HCT116 (cell line): Measurements from ENCODE around the gene TMEM144. TPM values are rescaled to one million over a fixed set of nuclear protein-coding genes. Genes with fewer than 3 reads are reported as not detected.

Experiments used
- ATAC-seq: fragments of 200-7000 bp; cut with Tn5 transposase; 2 replicates; pipeline ENCODE4 v1.9.1; 2020; ENCODE audit warnings: mild to moderate bottlenecking, moderate library complexity
- BruUV-seq: library from RNA; stranded (reverse); fragments of 400-500 nt; replicated peaks from 2 replicates; lab custom pipeline; 2021; lab: Mats Ljungman, UMichigan
- CTCF ChIA-PET: fragments of 300-600 bp; sonication (Branson Sonifier 250); formaldehyde crosslinking; loops from one replicate; lab custom pipeline; 2021; ENCODE audit warnings: antibody characterized with exemption; lab: Charles Lee
- POLR2A ChIA-PET: fragments of 300-600, 350-600 bp; sonication (Branson Sonifier 250); formaldehyde crosslinking; loops from one replicate; lab custom pipeline; 2021; ENCODE audit warnings: antibody characterized with exemption; lab: Charles Lee
- RAD21 ChIA-PET, 2 experiments: fragments of 300-600 bp; sonication (Branson Sonifier 250); formaldehyde crosslinking; loops; one replicate each; lab custom pipeline; 2023; ENCODE audit warnings: low total read pairs in 2 of 2; ENCODE audit not compliant: uncharacterized antibody in 2 of 2, unreplicated experiment in 2 of 2, low non-redundant PET in 1 of 2; lab: Charles Lee
- DNase-seq: peaks from one replicate; pipeline ENCODE4 v3.0.0-alpha.2; 2010; ENCODE audit warnings: low read depth, low spot score
- H2AFZ ChIP-seq: fragments of 200-600 bp; shearing (Covaris generic), sonication (generic); 2 replicates; pipeline ENCODE4 v1.6.1; 2017; ENCODE audit warnings: low read depth, mixed run types, mixed read lengths, antibody characterized with exemption, low read length; ENCODE audit not compliant: poor library complexity, severe bottlenecking
- H3K27ac ChIP-seq: 2 replicates; pipeline ENCODE4 v1.5.1; 2012; ENCODE audit warnings: low read depth, low read length
- H3K27me3 ChIP-seq: fragments of 200-600 bp; sonication (generic); 2 replicates; pipeline ENCODE4 v1.6.1; 2016; ENCODE audit warnings: mixed run types, low read length, mixed read lengths; ENCODE audit not compliant: insufficient read depth
- H3K36me3 ChIP-seq, 2 experiments: fragments of 200-500 bp in 1 of 2; fragments of 200-600 bp in 1 of 2; sonication (Bioruptor generic) in 1 of 2; sonication (generic) in 1 of 2; 2 replicates each; pipeline versions ENCODE4 v1.5.1 to v1.6.1; 2014 to 2016; ENCODE audit warnings: low read length in 2 of 2, inconsistent platforms in 1 of 2, mixed read lengths in 1 of 2, mixed run types in 1 of 2; ENCODE audit not compliant: insufficient read depth in 2 of 2, control insufficient read depth in 1 of 2
- H3K4me1 ChIP-seq, 2 experiments: fragments of 200-600 bp in 1 of 2; sonication (generic) in 1 of 2; 2 replicates each; pipeline versions ENCODE4 v1.5.1 to v1.6.1; 2012 to 2017; ENCODE audit warnings: low read length in 2 of 2, inconsistent platforms in 1 of 2, mild to moderate bottlenecking in 1 of 2, mixed read lengths in 1 of 2, mixed run types in 1 of 2, moderate library complexity in 1 of 2; ENCODE audit not compliant: insufficient read depth in 2 of 2, control insufficient read depth in 1 of 2
- H3K4me2 ChIP-seq: fragments of 200-600 bp; sonication (generic); 2 replicates; pipeline ENCODE4 v1.6.1; 2017; ENCODE audit warnings: mixed run types, low read length, mixed read lengths
- H3K4me3 ChIP-seq, 2 experiments: fragments of 200-600 bp in 1 of 2; sonication (generic) in 1 of 2; replicated peaks in 1 of 2; 2 replicates each; pipeline ENCODE4 v1.5.1; 2011 to 2016; ENCODE audit warnings: low read length in 2 of 2, control low read depth in 1 of 2, low read depth in 1 of 2, mild to moderate bottlenecking in 1 of 2, mixed read lengths in 1 of 2, mixed run types in 1 of 2
- H3K79me2 ChIP-seq: fragments of 200-600 bp; sonication (generic); 2 replicates; pipeline ENCODE4 v1.6.1; 2017; ENCODE audit warnings: mild to moderate bottlenecking, mixed run types, low read length, moderate library complexity, mixed read lengths; ENCODE audit not compliant: insufficient read depth
- H3K9ac ChIP-seq: fragments of 200-600 bp; sonication (generic); 2 replicates; pipeline ENCODE4 v1.6.1; 2016; ENCODE audit warnings: low read length, mixed read lengths
- H3K9me2 ChIP-seq: fragments of 200-600 bp; sonication (generic), shearing (Covaris generic); 2 replicates; pipeline ENCODE4 v1.6.1; 2017; ENCODE audit warnings: mixed run types, mild to moderate bottlenecking, moderate library complexity; ENCODE audit not compliant: insufficient read depth
- H3K9me3 ChIP-seq, 2 experiments: fragments of 200-500 bp in 1 of 2; fragments of 200-600 bp in 1 of 2; sonication (Bioruptor generic) in 1 of 2; sonication (generic) in 1 of 2; 2 replicates each; pipeline ENCODE4 v1.6.1; 2014 to 2017; ENCODE audit warnings: low read length in 2 of 2, mixed read lengths in 2 of 2, inconsistent platforms in 1 of 2, low read depth in 1 of 2, mild to moderate bottlenecking in 1 of 2, mixed run types in 1 of 2, moderate library complexity in 1 of 2; ENCODE audit not compliant: control insufficient read depth in 1 of 2, insufficient read depth in 1 of 2
- H4K20me1 ChIP-seq: fragments of 200-600 bp; sonication (generic), shearing (Covaris generic); 2 replicates; pipeline ENCODE4 v1.6.1; 2017; ENCODE audit warnings: mixed run types, mild to moderate bottlenecking, moderate library complexity; ENCODE audit not compliant: insufficient read depth
- JUND ChIP-seq: IDR thresholded peaks from 2 replicates; pipeline ENCODE4 v1.6.1; 2012
- intact Hi-C: fragments of 100-400 bp; cut with micrococcal nuclease; formaldehyde crosslinking; loops from 2 replicates; pipeline ENCODE4 v1.10.0; 2022
- total RNA-seq: library from RNA; stranded (reverse); gene quantifications from one replicate; pipeline ENCODE4 v1.2.1, GENCODE V29; 2021; ENCODE audit not compliant: unreplicated experiment
- TF ChIP-seq, protein P1 (sequence below), 3 experiments: fragments of 200-600 bp in 1 of 3; sonication (generic) in 1 of 3; IDR thresholded peaks in 2 of 3; conservative IDR thresholded peaks in 1 of 3; 2 replicates each; pipeline ENCODE4 v1.5.1; 2012 to 2017; ENCODE audit warnings: low read depth in 2 of 3, low read length in 2 of 3, antibody characterized with exemption in 1 of 3, borderline replicate concordance in 1 of 3, control low read depth in 1 of 3, mild to moderate bottlenecking in 1 of 3, mixed read lengths in 1 of 3, mixed run types in 1 of 3, moderate library complexity in 1 of 3; ENCODE audit not compliant: insufficient read depth in 1 of 3
- TF ChIP-seq, protein P2 (sequence below): IDR thresholded peaks from 2 replicates; pipeline ENCODE4 v1.6.1; 2012; ENCODE audit warnings: low read depth

TMEM144 gene
- total RNA-seq, 1 experiment from 2014 or later, result 12.9 TPM

DNA sequence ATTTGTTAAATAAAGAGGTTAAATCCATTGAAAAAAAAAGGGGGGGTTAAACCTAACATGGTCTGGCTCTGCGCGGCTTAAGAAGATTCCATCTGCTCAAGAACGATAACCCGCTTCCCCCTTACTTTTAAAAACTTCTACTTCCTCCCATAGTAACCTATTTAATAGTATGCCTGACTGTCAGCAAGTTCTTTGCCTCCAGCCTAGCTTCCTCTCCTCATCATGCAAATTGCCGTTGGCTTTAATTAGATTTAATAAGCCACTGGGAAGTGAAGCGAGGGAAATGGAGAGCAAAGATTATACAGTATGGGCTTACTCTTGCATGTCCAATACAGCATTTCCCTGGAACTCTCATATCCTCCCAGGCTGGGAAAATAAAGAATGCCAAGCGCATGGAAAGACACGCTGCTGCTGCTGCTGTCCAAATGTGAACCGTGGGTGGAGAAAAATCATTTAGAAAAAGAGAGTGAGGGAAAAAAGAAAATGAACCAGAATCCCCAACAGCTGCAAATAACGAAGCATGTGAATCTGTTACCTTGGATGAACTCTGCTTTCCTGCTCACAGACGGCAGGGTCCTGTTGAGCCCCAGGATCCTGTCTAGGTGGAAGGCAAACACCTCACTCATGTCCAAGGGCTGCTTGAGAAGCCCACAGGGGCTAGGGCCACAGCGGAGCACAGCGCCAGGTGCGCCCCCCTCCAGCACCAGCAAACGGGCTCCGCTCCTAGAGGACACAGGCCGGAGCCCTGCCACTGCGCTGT, 40.2 kb upstream of the TMEM144 start:
- peaks cover 5 to 17% of the 10 kb centered on the region in 2 experiments; a peak in 3 of 4 replicates for H3K4me1 ChIP-seq
- H3K9me3 ChIP-seq, result no peaks in the 10 kb centered on the region
- no peak overlapping the region for H3K4me3 ChIP-seq
- POLR2A ChIA-PET, result no interaction called here
- DNase-seq, result no peak
- CTCF ChIA-PET, result no interaction called here
- H3K4me2 ChIP-seq, result no peak overlapping the region
- RAD21 ChIA-PET, result no interaction called here
- no peak overlapping the region for H2AFZ ChIP-seq
- no peak for ATAC-seq
- H3K9me2 ChIP-seq, result no peaks in the 10 kb centered on the region
- no TSS peak for BruUV-seq
- H3K9ac ChIP-seq, result no peak overlapping the region
- no peak overlapping the region for H3K27ac ChIP-seq
- H3K36me3 ChIP-seq, result no peaks in the 10 kb centered on the region
- H3K27me3 ChIP-seq, result no peaks in the 10 kb centered on the region
- no peak for TF ChIP-seq JUND
- intact Hi-C loops, result loop anchor here (5.0 kb wide), 1 partner anchor 953 kb away; no protein-coding TSS in a partner anchor
- no peaks in the 10 kb centered on the region for H3K79me2 ChIP-seq
- H4K20me1 ChIP-seq, result no peaks in the 10 kb centered on the region

DNA sequence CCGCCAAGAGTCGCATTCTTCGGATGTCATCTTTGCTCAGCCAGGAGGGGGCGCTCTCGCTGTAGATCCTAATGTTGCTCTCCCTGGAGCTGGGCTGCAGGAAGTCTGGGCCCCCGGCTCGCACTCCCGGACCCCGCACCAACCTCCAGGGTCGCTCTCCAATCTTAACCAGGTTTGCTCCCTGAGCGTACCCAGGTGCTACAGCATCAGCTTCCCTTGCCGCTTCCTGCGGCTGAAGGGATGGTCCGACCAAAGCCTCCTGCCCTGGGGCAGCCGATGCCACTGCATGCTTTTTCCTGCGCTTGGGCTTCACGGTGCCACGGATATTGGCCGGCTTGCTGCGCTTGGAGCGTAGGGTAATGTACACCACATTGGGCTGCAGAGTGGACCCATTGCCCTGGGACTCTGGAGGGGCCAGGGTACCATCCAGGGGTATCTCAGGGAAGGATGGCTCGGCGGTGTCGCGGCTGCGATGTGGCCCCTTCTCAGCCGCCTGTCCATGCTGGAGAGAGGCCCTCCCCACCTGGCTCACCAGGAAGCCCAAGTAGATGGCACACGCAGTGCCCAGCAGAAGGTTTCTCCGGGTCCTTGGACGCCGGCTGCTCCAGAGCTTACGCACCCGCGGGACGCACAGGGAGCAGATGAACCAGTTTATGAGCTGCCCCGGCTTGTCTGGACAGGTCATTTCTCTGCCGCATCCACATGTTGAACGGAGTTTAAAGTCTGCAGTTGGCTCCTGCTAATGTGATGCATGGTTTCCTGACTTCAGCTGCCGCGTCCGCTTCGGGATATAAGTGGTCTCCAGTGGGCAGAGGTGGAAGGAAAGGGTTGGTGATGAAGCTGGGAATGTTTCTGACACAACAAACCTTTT, 39.4 kb upstream of the TMEM144 start:
- H3K4me1 ChIP-seq, result peaks cover 6 to 23% of the 10 kb centered on the region in 2 experiments; a peak in 3 of 4 replicates
- RAD21 ChIA-PET, result no interaction called here
- peak; percentile 48; the same call in 1 of the 2 replicates for ATAC-seq
- POLR2A ChIA-PET, result no interaction called here
- H3K9me3 ChIP-seq, result no peaks in the 10 kb centered on the region
- no peak overlapping the region for H2AFZ ChIP-seq
- TF ChIP-seq, protein P1, sequence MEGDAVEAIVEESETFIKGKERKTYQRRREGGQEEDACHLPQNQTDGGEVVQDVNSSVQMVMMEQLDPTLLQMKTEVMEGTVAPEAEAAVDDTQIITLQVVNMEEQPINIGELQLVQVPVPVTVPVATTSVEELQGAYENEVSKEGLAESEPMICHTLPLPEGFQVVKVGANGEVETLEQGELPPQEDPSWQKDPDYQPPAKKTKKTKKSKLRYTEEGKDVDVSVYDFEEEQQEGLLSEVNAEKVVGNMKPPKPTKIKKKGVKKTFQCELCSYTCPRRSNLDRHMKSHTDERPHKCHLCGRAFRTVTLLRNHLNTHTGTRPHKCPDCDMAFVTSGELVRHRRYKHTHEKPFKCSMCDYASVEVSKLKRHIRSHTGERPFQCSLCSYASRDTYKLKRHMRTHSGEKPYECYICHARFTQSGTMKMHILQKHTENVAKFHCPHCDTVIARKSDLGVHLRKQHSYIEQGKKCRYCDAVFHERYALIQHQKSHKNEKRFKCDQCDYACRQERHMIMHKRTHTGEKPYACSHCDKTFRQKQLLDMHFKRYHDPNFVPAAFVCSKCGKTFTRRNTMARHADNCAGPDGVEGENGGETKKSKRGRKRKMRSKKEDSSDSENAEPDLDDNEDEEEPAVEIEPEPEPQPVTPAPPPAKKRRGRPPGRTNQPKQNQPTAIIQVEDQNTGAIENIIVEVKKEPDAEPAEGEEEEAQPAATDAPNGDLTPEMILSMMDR (IDR thresholded peaks at IDR 0.05 in 2 of 3, conservative IDR thresholded peaks at IDR 0.05 in 1 of 3; ENCODE audit: borderline replicate concordance in 1 of 3, insufficient read depth in 1 of 3, low read depth in 2 of 3, low read length in 2 of 3), result peak in 2 of 3 experiments; percentile 49 to 74; a peak in 4 of 6 replicates
- TF ChIP-seq, protein P2, sequence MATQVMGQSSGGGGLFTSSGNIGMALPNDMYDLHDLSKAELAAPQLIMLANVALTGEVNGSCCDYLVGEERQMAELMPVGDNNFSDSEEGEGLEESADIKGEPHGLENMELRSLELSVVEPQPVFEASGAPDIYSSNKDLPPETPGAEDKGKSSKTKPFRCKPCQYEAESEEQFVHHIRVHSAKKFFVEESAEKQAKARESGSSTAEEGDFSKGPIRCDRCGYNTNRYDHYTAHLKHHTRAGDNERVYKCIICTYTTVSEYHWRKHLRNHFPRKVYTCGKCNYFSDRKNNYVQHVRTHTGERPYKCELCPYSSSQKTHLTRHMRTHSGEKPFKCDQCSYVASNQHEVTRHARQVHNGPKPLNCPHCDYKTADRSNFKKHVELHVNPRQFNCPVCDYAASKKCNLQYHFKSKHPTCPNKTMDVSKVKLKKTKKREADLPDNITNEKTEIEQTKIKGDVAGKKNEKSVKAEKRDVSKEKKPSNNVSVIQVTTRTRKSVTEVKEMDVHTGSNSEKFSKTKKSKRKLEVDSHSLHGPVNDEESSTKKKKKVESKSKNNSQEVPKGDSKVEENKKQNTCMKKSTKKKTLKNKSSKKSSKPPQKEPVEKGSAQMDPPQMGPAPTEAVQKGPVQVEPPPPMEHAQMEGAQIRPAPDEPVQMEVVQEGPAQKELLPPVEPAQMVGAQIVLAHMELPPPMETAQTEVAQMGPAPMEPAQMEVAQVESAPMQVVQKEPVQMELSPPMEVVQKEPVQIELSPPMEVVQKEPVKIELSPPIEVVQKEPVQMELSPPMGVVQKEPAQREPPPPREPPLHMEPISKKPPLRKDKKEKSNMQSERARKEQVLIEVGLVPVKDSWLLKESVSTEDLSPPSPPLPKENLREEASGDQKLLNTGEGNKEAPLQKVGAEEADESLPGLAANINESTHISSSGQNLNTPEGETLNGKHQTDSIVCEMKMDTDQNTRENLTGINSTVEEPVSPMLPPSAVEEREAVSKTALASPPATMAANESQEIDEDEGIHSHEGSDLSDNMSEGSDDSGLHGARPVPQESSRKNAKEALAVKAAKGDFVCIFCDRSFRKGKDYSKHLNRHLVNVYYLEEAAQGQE, result no peak
- no peak overlapping the region for H3K4me2 ChIP-seq
- H3K27ac ChIP-seq, result no peak overlapping the region
- H3K4me3 ChIP-seq, result no peak overlapping the region
- intact Hi-C loops, result loop anchor here (5.0 kb wide), 1 partner anchor 954 kb away; no protein-coding TSS in a partner anchor
- no peaks in the 10 kb centered on the region for H3K9me2 ChIP-seq
- H3K27me3 ChIP-seq, result no peaks in the 10 kb centered on the region
- CTCF ChIA-PET, result interaction anchor here (1.3 kb wide), 1 partner anchor 84 kb away, joined by 3 read pairs; no protein-coding TSS in a partner anchor
- H4K20me1 ChIP-seq, result no peaks in the 10 kb centered on the region
- no peaks in the 10 kb centered on the region for H3K36me3 ChIP-seq
- no peaks in the 10 kb centered on the region for H3K79me2 ChIP-seq
- BruUV-seq, result no TSS peak
- H3K9ac ChIP-seq, result no peak overlapping the region
- no peak for DNase-seq
